Stimulated activated CD8-positive, alpha-beta memory T cell treated with anti-CD3 and anti-CD28 coated beads, Interleukin-15, amount 100 ng/mL, for 48 hours (primary cell): ENCODE results near the gene EOLA1.
A peak's percentile ranks its signal among the peaks of the same experiment; 100 is the strongest.
"Not testable (repeated sequence)": the region's sequence is repeated elsewhere in the genome, so short reads cannot be mapped to it uniquely, and the experiment has no call there.

Experiments
- DNase-seq, 2 donors: peaks; one replicate each; pipeline ENCODE4 v3.0.0-alpha.2; 2020; ENCODE audit warnings: low read depth in 2 of 2

Gene EOLA1

GRCh38 chrX:149513825-149514428, 26.9 kb upstream of the EOLA1 start:
- DNase-seq = no peak

- no peak for DNase-seq
Measured at GRCh38 chrX:149515954-149516602, 24.7 kb upstream of the EOLA1 start.

- no peak for DNase-seq
Measured at GRCh38 chrX:149516604-149517003, 24.2 kb upstream of the EOLA1 start.

GRCh38 chrX:149517308-149517707, 23.5 kb upstream of the EOLA1 start:
- no peak for DNase-seq

GRCh38 chrX:149518236-149518635, 22.6 kb upstream of the EOLA1 start:
- DNase-seq = no peak

- DNase-seq = not testable (repeated sequence)
Measured at GRCh38 chrX:149520636-149521277, 20.1 kb upstream of the EOLA1 start.

- no peak for DNase-seq
Measured at GRCh38 chrX:149521438-149521837, 19.4 kb upstream of the EOLA1 start.

- DNase-seq = no peak
Measured at GRCh38 chrX:149522916-149523315, 17.9 kb upstream of the EOLA1 start.

- peak in 1 of 2 donors; percentile 48 for DNase-seq
Measured at GRCh38 chrX:149525389-149525788, 15.4 kb upstream of the EOLA1 start.

GRCh38 chrX:149525903-149526302, 14.9 kb upstream of the EOLA1 start:
- DNase-seq = not testable (repeated sequence)

- not testable (repeated sequence) for DNase-seq
Measured at GRCh38 chrX:149526318-149527033, 14.3 kb upstream of the EOLA1 start.

- DNase-seq = no peak
Measured at GRCh38 chrX:149527705-149528104, 13.1 kb upstream of the EOLA1 start.

GRCh38 chrX:149528381-149528780, 12.4 kb upstream of the EOLA1 start:
- DNase-seq = no peak

- no peak for DNase-seq
Measured at GRCh38 chrX:149531599-149531998, 9.2 kb upstream of the EOLA1 start.

GRCh38 chrX:149532868-149533267, 7.9 kb upstream of the EOLA1 start:
- not testable (repeated sequence) for DNase-seq

GRCh38 chrX:149533999-149534398, 6.8 kb upstream of the EOLA1 start:
- not testable (repeated sequence) for DNase-seq

GRCh38 chrX:149534926-149535602, 5.7 kb upstream of the EOLA1 start:
- DNase-seq = not testable (repeated sequence)

- DNase-seq = not testable (repeated sequence)
Measured at GRCh38 chrX:149537474-149537873, 3.3 kb upstream of the EOLA1 start.

- DNase-seq = peak; percentile 77
Measured at GRCh38 chrX:149539283-149540130, 1.3 kb upstream of the EOLA1 start.

- peak; percentile 76 to 77 for DNase-seq
Measured at GRCh38 chrX:149540131-149540620, 636 bp upstream of the EOLA1 start.
